Central memory CD8-positive, alpha-beta T cell (primary cell): ENCODE measurements around the gene S100A14.

Source experiments
- ATAC-seq: fragments of 150-1000 bp; cut with Tn5 transposase; replicated peaks from 2 replicates; pipeline ENCODE4 v1.10.0; 2022; ENCODE audit warnings: mild to moderate bottlenecking, moderate FRiP score, moderate number of reproducible peaks; ENCODE audit not compliant: poor library complexity, severe bottlenecking; ENCODE audit errors: extremely low read depth
- DNase-seq, 2 donors: peaks; one replicate each; pipeline ENCODE4 v3.0.0; 2021; ENCODE audit warnings: low spot score in 2 of 2
- H3K27ac Mint-ChIP-seq: one replicate; pipeline ENCODE4 v1.8.0; 2022; ENCODE audit warnings: low read depth, mild to moderate bottlenecking, moderate library complexity, mixed read lengths
- H3K27me3 Mint-ChIP-seq: one replicate; pipeline ENCODE4 v1.8.0; 2022; ENCODE audit warnings: mixed read lengths
- H3K36me3 Mint-ChIP-seq: one replicate; pipeline ENCODE4 v1.8.0; 2022; ENCODE audit warnings: mild to moderate bottlenecking, moderate library complexity, mixed read lengths; ENCODE audit not compliant: insufficient read depth
- H3K4me1 Mint-ChIP-seq: one replicate; pipeline ENCODE4 v1.8.0; 2022; ENCODE audit warnings: mixed read lengths
- H3K4me3 Mint-ChIP-seq: one replicate; pipeline ENCODE4 v1.8.0; 2022; ENCODE audit warnings: mild to moderate bottlenecking, moderate library complexity, mixed read lengths
- H3K9me3 Mint-ChIP-seq: one replicate; pipeline ENCODE4 v1.8.0; 2022; ENCODE audit warnings: mixed read lengths

S100A14 gene

GRCh38 chr1:153624965-153625611 is 9.0 kb upstream of the S100A14 start:
- no peak for ATAC-seq
- H3K27ac Mint-ChIP-seq = no peak overlapping the region
- no peaks in the 10 kb centered on the region for H3K27me3 Mint-ChIP-seq
- no peak for DNase-seq
- H3K36me3 Mint-ChIP-seq = no peaks in the 10 kb centered on the region
- H3K9me3 Mint-ChIP-seq = no peaks in the 10 kb centered on the region
- no peak overlapping the region for H3K4me3 Mint-ChIP-seq
- H3K4me1 Mint-ChIP-seq = no peaks in the 10 kb centered on the region

- Mint-ChIP-seq H3K27ac (no peak overlapping the region), H3K27me3 (no peaks in the 10 kb centered on the region), H3K4me1 (no peaks in the 10 kb centered on the region), H3K4me3 (no peak overlapping the region), H3K9me3 (no peaks in the 10 kb centered on the region), H3K36me3 (no peaks in the 10 kb centered on the region)
- ATAC-seq = no peak
- no peak for DNase-seq
Measured at GRCh38 chr1:153623101-153623500, 7.0 kb upstream of the S100A14 start.

DNA sequence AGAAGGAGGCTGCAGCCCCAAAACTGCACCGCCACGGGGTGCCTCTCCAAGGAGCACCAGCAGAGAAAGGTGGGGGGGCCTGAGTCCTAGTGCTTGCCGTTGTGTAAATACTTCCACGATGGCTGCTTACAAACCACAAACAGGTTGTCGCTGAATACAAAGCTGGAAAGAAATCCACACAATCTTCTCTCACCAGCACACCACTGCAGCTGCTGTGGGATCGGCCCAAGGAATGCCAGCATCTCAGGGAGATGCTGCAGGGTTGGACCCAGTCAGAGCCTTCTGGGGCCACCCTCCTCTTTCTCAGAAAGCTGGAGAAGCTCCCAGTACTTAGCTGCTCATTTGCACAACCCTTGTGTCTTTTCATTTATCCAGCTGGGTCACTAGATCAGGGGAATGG is 3.0 kb upstream of the S100A14 start:
- DNase-seq = no peak
- Mint-ChIP-seq H3K27me3 (peaks cover 8% of the 10 kb centered on the region), H3K36me3 (no peaks in the 10 kb centered on the region), H3K9me3 (no peaks in the 10 kb centered on the region), H3K4me3 (no peak overlapping the region), H3K4me1 (no peaks in the 10 kb centered on the region), H3K27ac (no peak overlapping the region)
- ATAC-seq = no peak

GRCh38 chr1:153617663-153618062 is 1.5 kb upstream of the S100A14 start:
- no peaks in the 10 kb centered on the region for H3K4me1 Mint-ChIP-seq
- H3K4me3 Mint-ChIP-seq = no peak overlapping the region
- ATAC-seq (peak; percentile 67), DNase-seq (peak; percentile 32 to 34)
- H3K36me3 Mint-ChIP-seq = peaks cover 2% of the 10 kb centered on the region
- H3K9me3 Mint-ChIP-seq = no peaks in the 10 kb centered on the region
- H3K27ac Mint-ChIP-seq = no peak overlapping the region
- H3K27me3 Mint-ChIP-seq = peaks cover 14% of the 10 kb centered on the region

GRCh38 chr1:153616917-153617311 is 789 bp upstream of the S100A14 start:
- peaks cover 4% of the 10 kb centered on the region for H3K36me3 Mint-ChIP-seq
- H3K4me3 Mint-ChIP-seq = no peak overlapping the region
- no peak overlapping the region for H3K27ac Mint-ChIP-seq
- no peaks in the 10 kb centered on the region for H3K4me1 Mint-ChIP-seq
- no peaks in the 10 kb centered on the region for H3K9me3 Mint-ChIP-seq
- ATAC-seq = no peak
- DNase-seq = no peak
- peaks cover 14% of the 10 kb centered on the region for H3K27me3 Mint-ChIP-seq

DNA sequence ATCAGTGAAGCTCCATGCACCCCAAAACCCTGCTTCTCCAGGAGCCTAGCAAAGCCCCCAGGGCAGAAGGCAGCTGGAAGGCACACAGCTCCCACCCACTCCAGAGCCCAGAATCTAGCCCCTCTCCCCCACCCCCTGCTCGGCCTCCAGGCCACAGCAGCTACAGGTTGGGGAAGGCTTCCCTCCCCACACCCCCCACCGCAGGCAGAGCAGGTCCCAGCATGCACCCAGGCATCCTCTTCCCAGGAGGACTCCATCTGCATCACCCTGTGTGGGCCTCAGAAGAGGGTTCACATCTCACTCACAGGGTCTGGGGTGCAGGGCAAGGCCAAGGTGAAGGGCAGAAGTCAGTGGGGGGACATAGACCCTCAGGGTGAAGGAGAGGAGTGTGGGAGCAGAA is 719 bp downstream of the S100A14 start:
- ATAC-seq (no peak), DNase-seq (no peak)
- Mint-ChIP-seq H3K9me3 (no peaks in the 10 kb centered on the region), H3K4me1 (no peaks in the 10 kb centered on the region), H3K36me3 (peaks cover 5% of the 10 kb centered on the region), H3K27me3 (peaks cover 14% of the 10 kb centered on the region), H3K27ac (no peak overlapping the region), H3K4me3 (no peak overlapping the region)

GRCh38 chr1:153614906-153615305 is 1.2 kb downstream of the S100A14 start:
- no peak overlapping the region for H3K4me3 Mint-ChIP-seq
- no peak for DNase-seq
- H3K27me3 Mint-ChIP-seq = peaks cover 14% of the 10 kb centered on the region
- H3K27ac Mint-ChIP-seq = no peak overlapping the region
- H3K36me3 Mint-ChIP-seq = peaks cover 5% of the 10 kb centered on the region
- H3K9me3 Mint-ChIP-seq = no peaks in the 10 kb centered on the region
- H3K4me1 Mint-ChIP-seq = no peaks in the 10 kb centered on the region
- ATAC-seq = no peak

DNA sequence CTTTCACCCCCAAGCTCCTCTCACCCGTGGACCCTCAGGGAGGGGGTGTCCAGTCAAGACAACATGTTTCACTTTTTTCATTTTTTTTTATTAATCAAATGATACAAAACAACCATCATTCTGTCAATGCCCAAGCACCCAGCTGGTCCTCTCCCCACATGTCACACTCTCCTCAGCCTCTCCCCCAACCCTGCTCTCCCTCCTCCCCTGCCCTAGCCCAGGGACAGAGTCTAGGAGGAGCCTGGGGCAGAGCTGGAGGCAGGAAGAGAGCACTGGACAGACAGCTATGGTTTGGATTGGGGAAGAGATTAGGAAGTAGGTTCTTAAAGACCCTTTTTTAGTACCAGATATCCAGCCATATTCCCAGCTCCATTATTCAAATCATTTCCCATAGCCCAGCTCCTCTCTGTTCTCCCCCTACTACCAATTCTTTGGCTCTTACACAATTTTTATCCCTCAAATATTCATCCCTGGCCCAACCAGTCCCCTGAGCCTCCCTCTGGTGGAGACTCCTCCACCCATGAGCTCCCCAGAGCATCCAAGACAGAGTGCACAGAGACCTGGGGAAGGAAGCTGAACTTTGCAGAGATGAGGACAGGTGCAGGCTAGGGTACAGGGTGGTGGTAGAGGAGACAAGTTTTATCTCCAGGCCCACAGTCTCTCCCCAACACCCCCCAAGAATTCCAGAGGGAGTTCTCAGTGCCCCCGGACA is 1.8 kb downstream of the S100A14 start:
- H3K4me1 Mint-ChIP-seq = no peaks in the 10 kb centered on the region
- ATAC-seq (no peak), DNase-seq (no peak)
- H3K27ac Mint-ChIP-seq = no peak overlapping the region
- H3K36me3 Mint-ChIP-seq = peaks cover 5% of the 10 kb centered on the region
- peaks cover 14% of the 10 kb centered on the region for H3K27me3 Mint-ChIP-seq
- H3K4me3 Mint-ChIP-seq = no peak overlapping the region
- H3K9me3 Mint-ChIP-seq = no peaks in the 10 kb centered on the region

GRCh38 chr1:153613406-153613805 is 2.7 kb downstream of the S100A14 start:
- ATAC-seq (no peak), DNase-seq (no peak)
- H3K4me3 Mint-ChIP-seq = no peak overlapping the region
- H3K4me1 Mint-ChIP-seq = no peaks in the 10 kb centered on the region
- no peak overlapping the region for H3K27ac Mint-ChIP-seq
- peaks cover 14% of the 10 kb centered on the region for H3K27me3 Mint-ChIP-seq
- H3K36me3 Mint-ChIP-seq = peaks cover 5% of the 10 kb centered on the region
- H3K9me3 Mint-ChIP-seq = no peaks in the 10 kb centered on the region

DNA sequence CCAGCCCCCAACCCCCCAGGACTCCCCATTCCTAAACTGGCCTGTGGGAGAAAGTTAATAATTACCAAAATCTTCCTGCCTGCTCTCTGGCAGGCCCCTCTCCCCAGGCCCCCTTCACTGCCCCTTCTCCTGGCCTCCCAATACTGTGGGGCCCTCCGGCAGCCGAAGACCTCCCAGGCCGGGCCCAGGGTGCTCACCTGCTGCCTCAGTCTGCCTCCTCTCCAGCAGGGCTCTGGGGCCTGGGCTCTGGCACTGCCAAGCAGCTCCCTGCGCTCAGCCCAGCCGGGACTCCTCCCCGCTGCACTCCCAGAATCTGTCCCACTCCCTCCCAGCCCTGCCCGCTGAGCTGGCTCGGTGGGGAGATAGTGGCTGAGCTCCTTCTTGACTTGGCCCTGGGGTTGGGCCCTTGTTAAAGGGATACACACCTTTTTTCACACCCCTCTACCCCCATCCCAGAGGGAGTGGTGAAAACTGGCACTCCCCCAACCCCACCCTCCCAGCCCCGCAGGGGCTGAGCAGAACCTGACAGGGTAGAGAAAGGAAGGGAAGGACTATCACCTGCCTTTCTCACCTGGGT is 3.3 kb downstream of the S100A14 start, which contains the start of gene S100A16:
Gene S100A16, minus strand, starts transcription at position 383 of the 577 bp plus-strand sequence. CDS start 4,986 bp downstream, outside the sequence.
- Mint-ChIP-seq H3K27ac (no peak within 1 kb of the TSS), H3K4me3 (no peak within 1 kb of the TSS), H3K27me3 (peaks cover 14% of the 10 kb centered on the region), H3K36me3 (peaks cover 5% of the 10 kb centered on the region), H3K4me1 (no peaks in the 10 kb centered on the region), H3K9me3 (no peaks in the 10 kb centered on the region)
- DNase-seq (no peak), ATAC-seq (no peak)

DNA sequence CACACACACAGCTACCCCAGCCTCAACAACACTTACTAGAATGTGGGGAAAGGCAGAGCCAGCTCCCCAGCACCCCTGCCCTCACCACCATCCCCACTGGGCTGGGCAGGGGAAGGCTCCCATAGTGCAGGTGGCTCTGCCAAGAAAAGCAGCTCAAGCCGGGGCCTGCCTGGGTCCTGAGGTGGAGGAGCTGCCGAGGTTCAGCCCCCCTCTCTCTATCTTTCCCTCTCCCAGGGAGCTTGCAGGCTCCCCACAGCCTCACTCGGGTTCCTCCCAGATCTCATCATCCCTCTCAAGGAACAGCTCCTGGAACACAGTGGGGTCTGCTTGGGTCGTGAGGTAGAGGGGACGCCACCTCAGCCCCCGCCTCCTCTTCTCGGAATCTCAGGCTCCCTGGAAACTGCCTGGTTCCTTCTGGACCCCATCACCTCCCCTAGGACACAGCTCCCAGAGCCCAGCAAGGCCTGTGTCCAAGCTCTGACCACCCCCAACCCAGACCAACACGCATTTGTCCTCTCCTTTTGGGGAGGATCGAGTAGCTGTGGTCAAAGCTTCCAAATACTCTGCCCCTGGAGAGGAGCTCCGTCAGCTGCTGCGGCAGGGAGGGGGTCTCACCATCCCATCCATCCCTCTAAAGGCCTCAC is 3.9 kb downstream of the S100A14 start:
- no peaks in the 10 kb centered on the region for H3K9me3 Mint-ChIP-seq
- DNase-seq (no peak), ATAC-seq (no peak)
- no peak overlapping the region for H3K4me3 Mint-ChIP-seq
- H3K27ac Mint-ChIP-seq = no peak overlapping the region
- peaks cover 14% of the 10 kb centered on the region for H3K27me3 Mint-ChIP-seq
- H3K4me1 Mint-ChIP-seq = no peaks in the 10 kb centered on the region
- peaks cover 5% of the 10 kb centered on the region for H3K36me3 Mint-ChIP-seq

GRCh38 chr1:153611356-153611755 is 4.8 kb downstream of the S100A14 start:
- Mint-ChIP-seq H3K4me1 (no peaks in the 10 kb centered on the region), H3K9me3 (no peaks in the 10 kb centered on the region), H3K4me3 (no peak overlapping the region), H3K36me3 (peaks cover 5% of the 10 kb centered on the region), H3K27me3 (peaks cover 14% of the 10 kb centered on the region), H3K27ac (no peak overlapping the region)
- no peak for DNase-seq
- ATAC-seq = no peak
